ENCODE measurements around the gene ARHGAP36.

- no peak for TF ChIP-seq CTCF (IDR thresholded peaks at IDR 0.05)
- TF ChIP-seq POLR2AphosphoS5 (IDR thresholded peaks at IDR 0.05; ENCODE audit: insufficient read depth in 1 of 2, low read depth in 1 of 2), result no peak
- no peak for TF ChIP-seq POLR2A (IDR thresholded peaks at IDR 0.05)
These were observed 1.1 kb downstream of the ARHGAP36 start for GRCh38 chrX:131059246-131059645.

Measured in vagina (tissue), 2 donors.